Astrocyte (in vitro differentiated cells and primary cell): Measurements from ENCODE around the gene NDOR1.

Source experiments
- EZH2 ChIP-seq: IDR thresholded peaks from 2 replicates; pipeline ENCODE4 v1.6.1; 2012; ENCODE audit warnings: mild to moderate bottlenecking, low read length, inconsistent platforms; ENCODE audit not compliant: insufficient read depth
- TF ChIP-seq, protein P1 (sequence below): IDR thresholded peaks from 2 replicates; pipeline ENCODE4 v1.5.1; 2011; ENCODE audit warnings: low read depth, mild to moderate bottlenecking, inconsistent platforms, low read length, moderate library complexity; ENCODE audit not compliant: insufficient read depth

DNA sequence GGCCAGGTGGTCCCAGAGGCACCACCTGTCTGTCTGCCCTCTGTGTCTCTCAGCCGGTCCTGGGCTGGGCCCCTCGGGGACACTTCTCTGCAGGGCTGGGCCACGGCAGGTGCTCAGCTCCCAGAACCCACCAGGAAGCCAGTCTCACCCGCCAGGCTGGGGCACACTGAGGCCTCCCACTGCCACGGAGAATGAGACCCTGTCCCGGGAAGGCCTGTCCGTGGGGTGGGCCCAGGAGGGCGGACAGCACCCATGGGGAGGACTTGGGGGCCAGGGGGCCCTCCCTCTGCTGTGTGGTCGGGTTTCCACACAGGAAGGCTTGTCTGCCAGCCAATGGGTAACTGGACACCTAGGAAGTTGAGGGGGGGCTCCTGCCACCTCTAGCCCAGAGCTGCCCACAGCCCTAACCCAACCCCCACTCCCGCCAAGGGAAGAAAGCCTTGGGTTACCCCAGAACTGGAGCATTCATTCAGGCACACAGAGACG lies 31.5 kb downstream of the NDOR1 start:
- TF ChIP-seq, protein P1, sequence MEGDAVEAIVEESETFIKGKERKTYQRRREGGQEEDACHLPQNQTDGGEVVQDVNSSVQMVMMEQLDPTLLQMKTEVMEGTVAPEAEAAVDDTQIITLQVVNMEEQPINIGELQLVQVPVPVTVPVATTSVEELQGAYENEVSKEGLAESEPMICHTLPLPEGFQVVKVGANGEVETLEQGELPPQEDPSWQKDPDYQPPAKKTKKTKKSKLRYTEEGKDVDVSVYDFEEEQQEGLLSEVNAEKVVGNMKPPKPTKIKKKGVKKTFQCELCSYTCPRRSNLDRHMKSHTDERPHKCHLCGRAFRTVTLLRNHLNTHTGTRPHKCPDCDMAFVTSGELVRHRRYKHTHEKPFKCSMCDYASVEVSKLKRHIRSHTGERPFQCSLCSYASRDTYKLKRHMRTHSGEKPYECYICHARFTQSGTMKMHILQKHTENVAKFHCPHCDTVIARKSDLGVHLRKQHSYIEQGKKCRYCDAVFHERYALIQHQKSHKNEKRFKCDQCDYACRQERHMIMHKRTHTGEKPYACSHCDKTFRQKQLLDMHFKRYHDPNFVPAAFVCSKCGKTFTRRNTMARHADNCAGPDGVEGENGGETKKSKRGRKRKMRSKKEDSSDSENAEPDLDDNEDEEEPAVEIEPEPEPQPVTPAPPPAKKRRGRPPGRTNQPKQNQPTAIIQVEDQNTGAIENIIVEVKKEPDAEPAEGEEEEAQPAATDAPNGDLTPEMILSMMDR, result no peak
- TF ChIP-seq EZH2, result no peak
